CD14-positive monocyte (primary cell): ENCODE results near the gene CHRNG. TPM values are rescaled to one million over a fixed set of nuclear protein-coding genes. Genes with fewer than 3 reads are reported as not detected.

Experiments
- DNase-seq, 3 donors: peaks; one replicate each; pipeline ENCODE4 v3.0.0-alpha.2; 2011 to 2022
- H2AFZ ChIP-seq: 2 replicates; pipeline ENCODE4 v1.6.0; 2012; ENCODE audit warnings: mild to moderate bottlenecking, low read depth, low read length, inconsistent platforms; ENCODE audit not compliant: insufficient read depth, poor library complexity, severe bottlenecking
- H3K27ac ChIP-seq, 2 donors: 1 replicate in 1 of 2; 2 replicates in 1 of 2; pipeline ENCODE4 v1.5.1; 2012 to 2013; ENCODE audit warnings: low read length in 2 of 2, control low read depth in 1 of 2, inconsistent platforms in 1 of 2, low read depth in 1 of 2, mild to moderate bottlenecking in 1 of 2
- H3K27me3 ChIP-seq, 2 donors: one replicate each; pipeline versions ENCODE4 v1.6.0 to v1.6.1; 2011 to 2013; ENCODE audit warnings: low read length in 2 of 2; ENCODE audit not compliant: control insufficient read depth in 2 of 2, insufficient read depth in 2 of 2
- H3K36me3 ChIP-seq, 2 donors: replicated peaks in 1 of 2; 1 replicate in 1 of 2; 2 replicates in 1 of 2; pipeline versions ENCODE4 v1.5.1 to v1.6.1; 2012 to 2013; ENCODE audit warnings: low read length in 2 of 2, control low read depth in 1 of 2, inconsistent platforms in 1 of 2, mild to moderate bottlenecking in 1 of 2; ENCODE audit not compliant: insufficient read depth in 2 of 2, control insufficient read depth in 1 of 2
- H3K4me1 ChIP-seq, 2 donors: 1 replicate in 1 of 2; 2 replicates in 1 of 2; pipeline versions ENCODE4 v1.5.1 to v1.6.1; 2012 to 2013; ENCODE audit warnings: low read length in 2 of 2, control low read depth in 1 of 2, inconsistent platforms in 1 of 2, mild to moderate bottlenecking in 1 of 2, moderate library complexity in 1 of 2; ENCODE audit not compliant: insufficient read depth in 2 of 2, control insufficient read depth in 1 of 2
- H3K4me2 ChIP-seq: replicated peaks from 2 replicates; pipeline ENCODE3; 2012; ENCODE audit warnings: low read length, moderate library complexity, mild to moderate bottlenecking; ENCODE audit not compliant: poor library complexity, severe bottlenecking; ENCODE audit errors: extremely low read depth
- H3K4me3 ChIP-seq, 3 experiments: fragments of 200-600 bp in 1 of 3; sonication (generic) in 1 of 3; replicated peaks in 1 of 3; 1 replicate in 2 of 3; 2 replicates in 1 of 3; pipeline ENCODE4 v1.5.1; 2011 to 2013; ENCODE audit warnings: low read length in 3 of 3, mild to moderate bottlenecking in 3 of 3, control low read depth in 2 of 3, low read depth in 2 of 3, inconsistent platforms in 1 of 3, moderate library complexity in 1 of 3
- H3K79me2 ChIP-seq: 2 replicates; pipeline ENCODE4 v1.6.0; 2012; ENCODE audit warnings: mild to moderate bottlenecking, control low read depth, inconsistent platforms, low read length, moderate library complexity; ENCODE audit not compliant: insufficient read depth
- H3K9ac ChIP-seq: 2 replicates; pipeline ENCODE4 v1.6.0; 2017; ENCODE audit warnings: low read length, mild to moderate bottlenecking; ENCODE audit not compliant: insufficient read depth, poor library complexity, severe bottlenecking
- H3K9me3 ChIP-seq, 2 donors: replicated peaks in 1 of 2; 1 replicate in 1 of 2; 2 replicates in 1 of 2; pipeline versions ENCODE4 v1.5.1 to v1.6.1; 2012 to 2013; ENCODE audit warnings: low read length in 2 of 2, control low read depth in 1 of 2; ENCODE audit not compliant: control insufficient read depth in 1 of 2, insufficient read depth in 1 of 2
- H4K20me1 ChIP-seq: 2 replicates; pipeline ENCODE4 v1.6.0; 2012; ENCODE audit warnings: mild to moderate bottlenecking, low read length, control low read depth, moderate library complexity; ENCODE audit not compliant: insufficient read depth
- H3K27ac Mint-ChIP-seq, 7 donors: one replicate each; pipeline ENCODE4 v1.8.0; 2020; ENCODE audit warnings: mild to moderate bottlenecking in 7 of 7, mixed read lengths in 7 of 7, moderate library complexity in 6 of 7, inconsistent platforms in 2 of 7
- H3K27me3 Mint-ChIP-seq, 3 donors: one replicate each; pipeline ENCODE4 v1.8.0; 2021 to 2022; ENCODE audit warnings: low read depth in 3 of 3, mild to moderate bottlenecking in 3 of 3, mixed read lengths in 3 of 3, moderate library complexity in 3 of 3, inconsistent platforms in 1 of 3
- H3K36me3 Mint-ChIP-seq, 2 donors: one replicate each; pipeline ENCODE4 v1.8.0; 2020; ENCODE audit warnings: mixed read lengths in 2 of 2, inconsistent platforms in 1 of 2, mild to moderate bottlenecking in 1 of 2
- H3K4me1 Mint-ChIP-seq: one replicate; pipeline ENCODE4 v1.8.0; 2020; ENCODE audit warnings: mild to moderate bottlenecking, mixed read lengths
- H3K4me3 Mint-ChIP-seq, 2 donors: one replicate each; pipeline ENCODE4 v1.8.0; 2020; ENCODE audit warnings: mild to moderate bottlenecking in 2 of 2, mixed read lengths in 2 of 2, moderate library complexity in 1 of 2
- H3K9me3 Mint-ChIP-seq, 7 donors: one replicate each; pipeline ENCODE4 v1.8.0; 2020 to 2022; ENCODE audit warnings: mixed read lengths in 7 of 7, mild to moderate bottlenecking in 6 of 7, moderate library complexity in 6 of 7, inconsistent platforms in 2 of 7
- WGBS: methylation state at CpG from one replicate; pipeline ENCODE4 v1.1.5; 2013; ENCODE audit warnings: missing lambda C conversion rate; ENCODE audit not compliant: insufficient coverage; 5-methylcytosine and 5-hydroxymethylcytosine counted together
- intact Hi-C, 2 donors: fragments of 100-400 bp; cut with micrococcal nuclease; formaldehyde crosslinking; loops; one replicate each; pipeline versions ENCODE4 v1.15.0 to v1.15.1; 2023
- polyA plus RNA-seq, 3 donors: library from polyadenylated mRNA; depleted of rRNA in 1 of 3; unstranded in 2 of 3; stranded (reverse) in 1 of 3; fragments of 300-500 nt in 2 of 3; fragments of >200 nt in 1 of 3; fragmentation: Illumina TruSeq in 2 of 3; gene quantifications; 1 replicate in 2 of 3; 2 replicates in 1 of 3; pipeline ENCODE4 v1.2.3, GENCODE V29; 2012 to 2021
- TF ChIP-seq, protein P1 (sequence below): fragments of 200-600 bp; IDR thresholded peaks from one replicate; pipeline ENCODE4 v1.8.0; 2022; ENCODE audit warnings: antibody characterized with exemption, mild to moderate bottlenecking

CHRNG gene
- polyA plus RNA-seq, 3 donors = not detected

DNA sequence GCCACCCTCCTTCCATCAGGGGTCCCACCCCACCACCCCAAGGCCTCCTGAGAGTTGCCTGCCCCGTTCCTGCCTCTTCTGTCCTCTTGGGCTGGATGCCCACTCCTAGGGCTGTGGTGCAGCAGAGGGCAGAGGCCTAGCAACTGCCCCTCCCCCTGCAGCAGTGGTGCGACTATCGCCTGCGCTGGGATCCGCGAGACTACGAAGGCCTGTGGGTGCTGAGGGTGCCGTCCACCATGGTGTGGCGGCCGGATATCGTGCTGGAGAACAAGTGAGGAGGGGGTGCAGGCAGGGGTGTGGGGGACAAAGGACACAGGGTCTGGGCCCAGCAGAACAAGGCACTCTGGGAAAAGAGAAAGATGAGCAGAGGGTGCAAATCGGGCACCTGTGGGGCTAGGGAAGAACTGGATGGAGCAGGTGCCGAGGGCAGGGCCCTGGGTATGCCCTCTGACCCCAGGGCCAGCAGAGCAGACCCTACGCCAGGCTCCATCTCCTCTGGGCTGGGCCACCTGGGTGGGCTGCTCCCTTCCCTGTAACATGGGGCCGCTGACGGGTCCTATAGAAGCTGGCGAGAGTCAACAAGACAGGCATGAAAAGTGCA lies 1.0 kb downstream of the CHRNG start:
- Mint-ChIP-seq H3K27me3 (peaks cover 9 to 16% (median 12%) of the 10 kb centered on the region in 3 donors), H3K36me3 (peaks cover 6 to 18% of the 10 kb centered on the region in 2 donors), H3K27ac (no peak overlapping the region), H3K9me3 (peaks cover 7 to 11% (median 9%) of the 10 kb centered on the region in 7 donors), H3K4me3 (no peak overlapping the region), H3K4me1 (peaks cover 27% of the 10 kb centered on the region)
- H3K9me3 ChIP-seq = peaks cover 7% of the 10 kb centered on the region in 2 donors
- no peaks in the 10 kb centered on the region for H3K36me3 ChIP-seq
- H4K20me1 ChIP-seq = peaks cover 10% of the 10 kb centered on the region
- H3K4me1 ChIP-seq = peaks cover 31 to 43% of the 10 kb centered on the region in 2 donors
- H3K4me2 ChIP-seq = no peak overlapping the region
- intact Hi-C loops = no loop called here
- H3K27ac ChIP-seq = no peak overlapping the region
- no peak overlapping the region for H2AFZ ChIP-seq
- DNase-seq = no peak
- H3K4me3 ChIP-seq = no peak overlapping the region
- 91% methylated on average over 12 of the region's 17 CpGs for WGBS
- no peak overlapping the region for H3K9ac ChIP-seq
- TF ChIP-seq, protein P1, sequence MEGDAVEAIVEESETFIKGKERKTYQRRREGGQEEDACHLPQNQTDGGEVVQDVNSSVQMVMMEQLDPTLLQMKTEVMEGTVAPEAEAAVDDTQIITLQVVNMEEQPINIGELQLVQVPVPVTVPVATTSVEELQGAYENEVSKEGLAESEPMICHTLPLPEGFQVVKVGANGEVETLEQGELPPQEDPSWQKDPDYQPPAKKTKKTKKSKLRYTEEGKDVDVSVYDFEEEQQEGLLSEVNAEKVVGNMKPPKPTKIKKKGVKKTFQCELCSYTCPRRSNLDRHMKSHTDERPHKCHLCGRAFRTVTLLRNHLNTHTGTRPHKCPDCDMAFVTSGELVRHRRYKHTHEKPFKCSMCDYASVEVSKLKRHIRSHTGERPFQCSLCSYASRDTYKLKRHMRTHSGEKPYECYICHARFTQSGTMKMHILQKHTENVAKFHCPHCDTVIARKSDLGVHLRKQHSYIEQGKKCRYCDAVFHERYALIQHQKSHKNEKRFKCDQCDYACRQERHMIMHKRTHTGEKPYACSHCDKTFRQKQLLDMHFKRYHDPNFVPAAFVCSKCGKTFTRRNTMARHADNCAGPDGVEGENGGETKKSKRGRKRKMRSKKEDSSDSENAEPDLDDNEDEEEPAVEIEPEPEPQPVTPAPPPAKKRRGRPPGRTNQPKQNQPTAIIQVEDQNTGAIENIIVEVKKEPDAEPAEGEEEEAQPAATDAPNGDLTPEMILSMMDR = no peak
- H3K79me2 ChIP-seq = peaks cover 2% of the 10 kb centered on the region
- no peaks in the 10 kb centered on the region for H3K27me3 ChIP-seq

- H4K20me1 ChIP-seq = peaks cover 19% of the 10 kb centered on the region
- Mint-ChIP-seq H3K27me3 (peaks cover 5 to 16% (median 9%) of the 10 kb centered on the region in 3 donors), H3K9me3 (peaks cover 2 to 5% (median 3%) of the 10 kb centered on the region in 7 donors), H3K4me1 (peaks cover 35% of the 10 kb centered on the region), H3K27ac (peak overlapping the region in 2 of 7 donors; percentile 66 to 81), H3K4me3 (peak overlapping the region in 1 of 2 donors; percentile 64), H3K36me3 (peaks cover 7 to 21% of the 10 kb centered on the region in 2 donors)
- no peak overlapping the region for H3K27ac ChIP-seq
- H2AFZ ChIP-seq = no peak overlapping the region
- H3K4me2 ChIP-seq = no peak overlapping the region
- TF ChIP-seq, protein P1 = no peak
- no peaks in the 10 kb centered on the region for H3K36me3 ChIP-seq
- H3K4me3 ChIP-seq = no peak overlapping the region
- intact Hi-C loops = no loop called here
- no peak overlapping the region for H3K9ac ChIP-seq
- peaks cover 2 to 4% of the 10 kb centered on the region in 2 donors for H3K9me3 ChIP-seq
- peaks cover 10% of the 10 kb centered on the region for H3K79me2 ChIP-seq
- H3K4me1 ChIP-seq = peaks cover 38 to 51% of the 10 kb centered on the region in 2 donors
- no peaks in the 10 kb centered on the region for H3K27me3 ChIP-seq
- WGBS = 41% methylated on average over 5 of the region's 19 CpGs
- peak; percentile 30 to 36 (median 32) for DNase-seq
Observed at GRCh38 chr2:232541195-232541960, 1.9 kb downstream of the CHRNG start.
